A549 (cell line): Measurements from ENCODE around the gene LRRC2. TPM values are rescaled to one million over a fixed set of nuclear protein-coding genes. Genes with fewer than 3 reads are reported as not detected.

Source experiments
- ATAC-seq, 2 experiments: fragments of 200-7000 bp in 1 of 2; fragments of >200 bp in 1 of 2; cut with Nextera tagmentation in 1 of 2; cut with Tn5 transposase in 1 of 2; 3 replicates each; pipeline versions ENCODE4 v1.8.0 to v1.9.1; 2018 to 2020; ENCODE audit warnings: mild to moderate bottlenecking in 1 of 2, moderate library complexity in 1 of 2
- CTCF ChIA-PET: fragments of 300-600 bp; sonication (Branson Sonifier 250); formaldehyde crosslinking; extraction: SDS; loops from one replicate; lab custom pipeline; 2021; ENCODE audit warnings: antibody characterized with exemption, inconsistent platforms; lab: Yijun Ruan, JAX
- POLR2A ChIA-PET: fragments of 350-600 bp; formaldehyde crosslinking; extraction: SDS; loops from one replicate; lab custom pipeline; 2021; ENCODE audit warnings: antibody characterized with exemption, inconsistent platforms; lab: Yijun Ruan, JAX
- DNase-seq, 2 experiments: peaks; one replicate each; pipeline versions ENCODE4 v3.0.0 to v3.0.0-alpha.2; 2011 to 2016; ENCODE audit warnings: low read depth in 1 of 2, low spot score in 1 of 2
- FAIRE-seq: peaks from 2 replicates; lab custom pipeline; 2011; peaks lifted over from hg19 to GRCh38; lab: Jason Lieb, UNC
- H3K27ac ChIP-seq, 2 experiments: fragments of >200 bp; sonication (Bioruptor Twin); formaldehyde crosslinking; 3 replicates each; pipeline ENCODE4 v1.5.1; 2016 to 2017
- H3K4me1 ChIP-seq: fragments of >200 bp; sonication (Bioruptor Twin); formaldehyde crosslinking; 3 replicates; pipeline ENCODE4 v1.6.1; 2016
- H3K4me2 ChIP-seq: fragments of >200 bp; sonication (Bioruptor Twin); formaldehyde crosslinking; 3 replicates; pipeline ENCODE4 v1.6.1; 2016
- H3K4me3 ChIP-seq: fragments of >200 bp; sonication (Bioruptor Twin); formaldehyde crosslinking; 3 replicates; pipeline ENCODE4 v1.5.1; 2016
- H3K9me3 ChIP-seq: fragments of >200 bp; sonication (Bioruptor Twin); formaldehyde crosslinking; 3 replicates; pipeline ENCODE4 v1.6.1; 2016
- CBX8 ChIP-seq: fragments of 200-600 bp; sonication (generic); IDR thresholded peaks from 2 replicates; pipeline ENCODE4 v1.6.1; 2016
- FOSB ChIP-seq: fragments of 250-450 bp; sonication (Bioruptor Pico); IDR thresholded peaks from 2 replicates; pipeline ENCODE4 v1.5.0; 2020; ENCODE audit warnings: mild to moderate bottlenecking, moderate library complexity
- FOSL2 ChIP-seq, 2 experiments: fragments of 450-650 bp in 1 of 2; fragments of >200 bp in 1 of 2; sonication (Bioruptor Twin) in 1 of 2; formaldehyde crosslinking; IDR thresholded peaks; 2 replicates each; pipeline versions ENCODE4 v1.5.0 to v1.6.1; 2016 to 2020; ENCODE audit warnings: mild to moderate bottlenecking in 1 of 2, moderate library complexity in 1 of 2
- FOXS1 ChIP-seq: fragments of 250-450 bp; sonication (Bioruptor Pico); IDR thresholded peaks from 2 replicates; pipeline ENCODE4 v1.5.0; 2020; ENCODE audit warnings: mild to moderate bottlenecking, moderate library complexity
- GATA3 ChIP-seq: IDR thresholded peaks from 2 replicates; pipeline ENCODE4 v1.6.1; 2012; ENCODE audit warnings: borderline replicate concordance
- HDAC2 ChIP-seq: fragments of 200-600 bp; sonication (generic); IDR thresholded peaks from 2 replicates; pipeline ENCODE4 v1.6.1; 2016
- HEYL ChIP-seq: fragments of 250-450 bp; sonication (Bioruptor Pico); IDR thresholded peaks from 2 replicates; pipeline ENCODE4 v1.8.0; 2021; ENCODE audit warnings: mild to moderate bottlenecking, moderate library complexity
- HOXA7 ChIP-seq: fragments of 250-450 bp; sonication (Bioruptor Pico); IDR thresholded peaks from 2 replicates; pipeline ENCODE4 v1.5.0; 2020; ENCODE audit warnings: mild to moderate bottlenecking, moderate library complexity
- HOXB13 ChIP-seq: fragments of 250-450 bp; sonication (Bioruptor Pico); IDR thresholded peaks from 2 replicates; pipeline ENCODE4 v1.5.0; 2020; ENCODE audit warnings: low read depth, mild to moderate bottlenecking, moderate library complexity
- HOXB5 ChIP-seq: fragments of 250-450 bp; sonication (Bioruptor Pico); IDR thresholded peaks from 2 replicates; pipeline ENCODE4 v1.5.0; 2020; ENCODE audit warnings: mild to moderate bottlenecking, moderate library complexity
- JUNB ChIP-seq: fragments of >200 bp; sonication (Bioruptor Twin); formaldehyde crosslinking; IDR thresholded peaks from 2 replicates; pipeline ENCODE4 v1.6.1; 2016
- KDM1A ChIP-seq: fragments of 200-600 bp; sonication (generic); IDR thresholded peaks from 2 replicates; pipeline ENCODE4 v1.6.1; 2016; ENCODE audit warnings: low read depth, mild to moderate bottlenecking
- KDM5A ChIP-seq: fragments of 200-600 bp; sonication (generic); IDR thresholded peaks from 2 replicates; pipeline ENCODE4 v1.6.1; 2016; ENCODE audit warnings: antibody characterized with exemption, mild to moderate bottlenecking
- MAFK ChIP-seq: fragments of 450-650 bp; IDR thresholded peaks from 2 replicates; pipeline ENCODE4 v1.6.1; 2014; ENCODE audit not compliant: partially characterized antibody
- NPAS2 ChIP-seq: fragments of 250-450 bp; sonication (Bioruptor Pico); IDR thresholded peaks from 2 replicates; pipeline ENCODE4 v1.8.0; 2022; ENCODE audit warnings: mild to moderate bottlenecking, moderate library complexity, borderline replicate concordance
- NR3C1 ChIP-seq: fragments of >200 bp; sonication (Bioruptor Twin); formaldehyde crosslinking; IDR thresholded peaks from 3 replicates; pipeline ENCODE4 v1.6.1; 2017
- POLR2AphosphoS2 ChIP-seq: conservative IDR thresholded peaks from 2 replicates; pipeline ENCODE4 v1.6.1; 2012; ENCODE audit warnings: low read length, improper control_type of control experiment, inconsistent platforms
- SMC3 ChIP-seq: fragments of >200 bp; sonication (Bioruptor Twin); formaldehyde crosslinking; IDR thresholded peaks from 3 replicates; pipeline ENCODE4 v1.6.1; 2018; ENCODE audit warnings: inconsistent platforms
- ZC3H11A ChIP-seq: fragments of 450-650 bp; IDR thresholded peaks from 2 replicates; pipeline ENCODE4 v1.6.1; 2014; ENCODE audit warnings: antibody characterized with exemption, mild to moderate bottlenecking
- ZSCAN20 ChIP-seq: fragments of 250-450 bp; sonication (Bioruptor Pico); IDR thresholded peaks from 2 replicates; pipeline ENCODE4 v1.8.0; 2022; ENCODE audit warnings: mild to moderate bottlenecking, moderate library complexity
- WGBS: methylation state at CpG from one replicate; pipeline ENCODE4 v1.1.6; 2017; ENCODE audit errors: missing lambda C conversion rate; 5-methylcytosine and 5-hydroxymethylcytosine counted together
- polyA plus RNA-seq, 4 experiments: library from polyadenylated mRNA; depleted of rRNA in 3 of 4; stranded (reverse); fragments of >200 nt; fragmentation: RNase III in 1 of 4; extraction: RNeasy Plus Mini Kit Qiagen cat#74134 plus additional on column Dnase treatment in 1 of 4; gene quantifications; 2 replicates in 3 of 4; 3 replicates in 1 of 4; pipeline ENCODE4 v1.2.3, GENCODE V29; 2011 to 2017
- TF ChIP-seq, protein P1 (sequence below): IDR thresholded peaks from 2 replicates; pipeline ENCODE4 v1.6.1; 2012; ENCODE audit warnings: low read depth, borderline replicate concordance
- TF ChIP-seq, protein P2 (sequence below): fragments of >200 bp; sonication (Bioruptor Twin); formaldehyde crosslinking; IDR thresholded peaks from 3 replicates; pipeline ENCODE4 v1.5.1; 2016
- TF ChIP-seq, protein P3 (sequence below): fragments of 150-350 bp; IDR thresholded peaks from 2 replicates; pipeline ENCODE4 v1.6.1; 2014; ENCODE audit warnings: low read depth, mild to moderate bottlenecking, low read length
- TF ChIP-seq, protein P4 (sequence below): fragments of >200 bp; sonication (Bioruptor Twin); formaldehyde crosslinking; IDR thresholded peaks from 3 replicates; pipeline ENCODE4 v1.6.1; 2016
- TF ChIP-seq, protein P5 (sequence below): fragments of >200 bp; sonication (Bioruptor Twin); formaldehyde crosslinking; IDR thresholded peaks from 2 replicates; pipeline ENCODE4 v1.6.1; 2016
- TF ChIP-seq, protein P6 (sequence below): fragments of 250-450 bp; sonication (Bioruptor Pico); IDR thresholded peaks from 2 replicates; pipeline ENCODE4 v1.5.0; 2020; ENCODE audit warnings: low read depth, mild to moderate bottlenecking, moderate library complexity

The LRRC2 gene
- polyA plus RNA-seq, 2 of the 4 experiments (the other 2 are of a cell fraction): not detected

DNA sequence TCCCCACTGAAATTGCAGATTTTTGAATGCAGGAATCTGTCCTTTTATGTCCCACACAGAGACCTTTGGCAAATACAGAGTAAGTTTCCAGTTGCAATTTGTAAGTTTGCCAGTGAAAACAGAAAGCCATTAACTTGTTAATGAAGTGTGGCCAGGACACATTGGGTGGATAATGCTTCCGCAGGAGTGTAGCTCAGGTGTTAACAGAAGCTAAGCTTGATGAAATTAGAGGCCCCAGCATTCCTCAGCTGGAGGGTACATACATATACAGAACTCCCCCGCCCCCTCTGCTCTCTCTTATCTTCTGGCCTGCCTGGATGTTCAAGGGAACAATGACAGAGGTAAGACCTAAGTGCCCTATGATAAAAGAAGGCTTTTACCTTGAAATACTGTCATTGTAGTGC lies 8.1 kb upstream of the LRRC2 start:
- Histone ChIP-seq H3K27ac (no peak overlapping the region), H3K4me2 (no peak overlapping the region), H3K4me1 (no peaks in the 10 kb centered on the region), H3K9me3 (no peaks in the 10 kb centered on the region), H3K4me3 (no peak overlapping the region)
- CTCF ChIA-PET: no interaction called here
- no peak for DNase-seq
- TF ChIP-seq, protein P1, sequence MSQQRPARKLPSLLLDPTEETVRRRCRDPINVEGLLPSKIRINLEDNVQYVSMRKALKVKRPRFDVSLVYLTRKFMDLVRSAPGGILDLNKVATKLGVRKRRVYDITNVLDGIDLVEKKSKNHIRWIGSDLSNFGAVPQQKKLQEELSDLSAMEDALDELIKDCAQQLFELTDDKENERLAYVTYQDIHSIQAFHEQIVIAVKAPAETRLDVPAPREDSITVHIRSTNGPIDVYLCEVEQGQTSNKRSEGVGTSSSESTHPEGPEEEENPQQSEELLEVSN: no peak
- TF ChIP-seq HEYL (CRISPR knock-in tag) (no peak), FOSB (no peak), NR3C1 (no peak), HDAC2 (no peak), KDM1A (no peak), HOXB5 (CRISPR knock-in tag) (no peak), KDM5A (no peak), JUNB (no peak), FOSL2 (IDR thresholded peaks at IDR 0.05) (no peak), FOSL2 (CRISPR knock-in tag; IDR thresholded peaks at IDR 0.05) (no peak), SMC3 (no peak), ZC3H11A (no peak)
- TF ChIP-seq, protein P2, sequence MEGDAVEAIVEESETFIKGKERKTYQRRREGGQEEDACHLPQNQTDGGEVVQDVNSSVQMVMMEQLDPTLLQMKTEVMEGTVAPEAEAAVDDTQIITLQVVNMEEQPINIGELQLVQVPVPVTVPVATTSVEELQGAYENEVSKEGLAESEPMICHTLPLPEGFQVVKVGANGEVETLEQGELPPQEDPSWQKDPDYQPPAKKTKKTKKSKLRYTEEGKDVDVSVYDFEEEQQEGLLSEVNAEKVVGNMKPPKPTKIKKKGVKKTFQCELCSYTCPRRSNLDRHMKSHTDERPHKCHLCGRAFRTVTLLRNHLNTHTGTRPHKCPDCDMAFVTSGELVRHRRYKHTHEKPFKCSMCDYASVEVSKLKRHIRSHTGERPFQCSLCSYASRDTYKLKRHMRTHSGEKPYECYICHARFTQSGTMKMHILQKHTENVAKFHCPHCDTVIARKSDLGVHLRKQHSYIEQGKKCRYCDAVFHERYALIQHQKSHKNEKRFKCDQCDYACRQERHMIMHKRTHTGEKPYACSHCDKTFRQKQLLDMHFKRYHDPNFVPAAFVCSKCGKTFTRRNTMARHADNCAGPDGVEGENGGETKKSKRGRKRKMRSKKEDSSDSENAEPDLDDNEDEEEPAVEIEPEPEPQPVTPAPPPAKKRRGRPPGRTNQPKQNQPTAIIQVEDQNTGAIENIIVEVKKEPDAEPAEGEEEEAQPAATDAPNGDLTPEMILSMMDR: no peak
- ATAC-seq: no peak
- WGBS: 65% methylated on average over 2 of the region's 2 CpGs
- no peak for FAIRE-seq
- POLR2A ChIA-PET: no interaction called here

DNA sequence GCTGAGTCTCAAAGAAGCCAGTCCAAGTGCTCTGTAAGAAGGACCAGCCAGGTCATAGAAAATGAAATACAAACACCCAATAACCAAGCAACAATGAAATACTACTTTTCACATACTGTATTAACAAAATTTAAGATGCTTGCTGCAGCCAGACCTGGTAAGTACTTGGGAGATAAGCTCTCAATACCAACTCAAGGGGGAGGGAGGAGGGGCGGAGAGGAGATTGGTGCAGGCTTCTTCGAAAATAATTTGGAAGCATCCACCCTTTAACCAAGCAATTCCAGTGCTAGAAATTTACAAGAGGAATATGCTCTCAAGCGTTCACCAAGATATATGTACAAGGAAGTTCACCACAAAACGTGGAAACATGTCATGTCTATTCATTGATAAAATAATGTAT lies 7.6 kb upstream of the LRRC2 start:
- Histone ChIP-seq H3K4me1 (no peaks in the 10 kb centered on the region), H3K4me2 (no peak overlapping the region), H3K9me3 (no peaks in the 10 kb centered on the region), H3K27ac (no peak overlapping the region)
- ATAC-seq (no peak), FAIRE-seq (no peak)
- POLR2A ChIA-PET: no interaction called here
- TF ChIP-seq NPAS2 (CRISPR knock-in tag) (no peak), MAFK (no peak), FOXS1 (CRISPR knock-in tag) (no peak), HDAC2 (no peak), HOXB5 (CRISPR knock-in tag) (no peak), HOXB13 (CRISPR knock-in tag) (no peak), ZSCAN20 (CRISPR knock-in tag) (no peak), KDM1A (no peak), FOSB (no peak), HOXA7 (no peak), CBX8 (no peak), POLR2AphosphoS2 (no peak), GATA3 (no peak), ZC3H11A (no peak)
- TF ChIP-seq, protein P3, sequence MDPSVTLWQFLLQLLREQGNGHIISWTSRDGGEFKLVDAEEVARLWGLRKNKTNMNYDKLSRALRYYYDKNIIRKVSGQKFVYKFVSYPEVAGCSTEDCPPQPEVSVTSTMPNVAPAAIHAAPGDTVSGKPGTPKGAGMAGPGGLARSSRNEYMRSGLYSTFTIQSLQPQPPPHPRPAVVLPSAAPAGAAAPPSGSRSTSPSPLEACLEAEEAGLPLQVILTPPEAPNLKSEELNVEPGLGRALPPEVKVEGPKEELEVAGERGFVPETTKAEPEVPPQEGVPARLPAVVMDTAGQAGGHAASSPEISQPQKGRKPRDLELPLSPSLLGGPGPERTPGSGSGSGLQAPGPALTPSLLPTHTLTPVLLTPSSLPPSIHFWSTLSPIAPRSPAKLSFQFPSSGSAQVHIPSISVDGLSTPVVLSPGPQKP: no peak
- TF ChIP-seq, protein P4, sequence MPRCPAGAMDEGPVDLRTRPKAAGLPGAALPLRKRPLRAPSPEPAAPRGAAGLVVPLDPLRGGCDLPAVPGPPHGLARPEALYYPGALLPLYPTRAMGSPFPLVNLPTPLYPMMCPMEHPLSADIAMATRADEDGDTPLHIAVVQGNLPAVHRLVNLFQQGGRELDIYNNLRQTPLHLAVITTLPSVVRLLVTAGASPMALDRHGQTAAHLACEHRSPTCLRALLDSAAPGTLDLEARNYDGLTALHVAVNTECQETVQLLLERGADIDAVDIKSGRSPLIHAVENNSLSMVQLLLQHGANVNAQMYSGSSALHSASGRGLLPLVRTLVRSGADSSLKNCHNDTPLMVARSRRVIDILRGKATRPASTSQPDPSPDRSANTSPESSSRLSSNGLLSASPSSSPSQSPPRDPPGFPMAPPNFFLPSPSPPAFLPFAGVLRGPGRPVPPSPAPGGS: no peak
- TF ChIP-seq, protein P5, sequence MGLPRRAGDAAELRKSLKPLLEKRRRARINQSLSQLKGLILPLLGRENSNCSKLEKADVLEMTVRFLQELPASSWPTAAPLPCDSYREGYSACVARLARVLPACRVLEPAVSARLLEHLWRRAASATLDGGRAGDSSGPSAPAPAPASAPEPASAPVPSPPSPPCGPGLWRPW: no peak
- TF ChIP-seq, protein P6, sequence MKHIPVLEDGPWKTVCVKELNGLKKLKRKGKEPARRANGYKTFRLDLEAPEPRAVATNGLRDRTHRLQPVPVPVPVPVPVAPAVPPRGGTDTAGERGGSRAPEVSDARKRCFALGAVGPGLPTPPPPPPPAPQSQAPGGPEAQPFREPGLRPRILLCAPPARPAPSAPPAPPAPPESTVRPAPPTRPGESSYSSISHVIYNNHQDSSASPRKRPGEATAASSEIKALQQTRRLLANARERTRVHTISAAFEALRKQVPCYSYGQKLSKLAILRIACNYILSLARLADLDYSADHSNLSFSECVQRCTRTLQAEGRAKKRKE (CRISPR knock-in tag): no peak
- TF ChIP-seq, protein P2: no peak
- TF ChIP-seq, all 56 proteins: peak for 0
- no peak overlapping the region for H3K4me3 ChIP-seq
- CTCF ChIA-PET: no interaction called here
- no peak for DNase-seq
- 54% methylated on average over 4 of the region's 4 CpGs for WGBS
